HG03139 (cell line): ENCODE results near the gene ITGB5.
"Not testable (repeated sequence)": the region's sequence is repeated elsewhere in the genome, so short reads cannot be mapped to it uniquely, and the experiment has no call there.

Experiments
- ATAC-seq: cut with Tn5 transposase; IDR thresholded peaks from one replicate; pipeline ENCODE4 v1.9.1; 2021; ENCODE audit not compliant: unreplicated experiment

The ITGB5 gene

GRCh38 chr3:124838963-124839362, 48.2 kb downstream of the ITGB5 start:
- no peak for ATAC-seq

GRCh38 chr3:124837730-124838186, 49.4 kb downstream of the ITGB5 start:
- no peak for ATAC-seq

- ATAC-seq = no peak
These were observed 50.1 kb downstream of the ITGB5 start for GRCh38 chr3:124837065-124837464.

GRCh38 chr3:124836448-124836847, 50.7 kb downstream of the ITGB5 start:
- ATAC-seq = no peak

DNA sequence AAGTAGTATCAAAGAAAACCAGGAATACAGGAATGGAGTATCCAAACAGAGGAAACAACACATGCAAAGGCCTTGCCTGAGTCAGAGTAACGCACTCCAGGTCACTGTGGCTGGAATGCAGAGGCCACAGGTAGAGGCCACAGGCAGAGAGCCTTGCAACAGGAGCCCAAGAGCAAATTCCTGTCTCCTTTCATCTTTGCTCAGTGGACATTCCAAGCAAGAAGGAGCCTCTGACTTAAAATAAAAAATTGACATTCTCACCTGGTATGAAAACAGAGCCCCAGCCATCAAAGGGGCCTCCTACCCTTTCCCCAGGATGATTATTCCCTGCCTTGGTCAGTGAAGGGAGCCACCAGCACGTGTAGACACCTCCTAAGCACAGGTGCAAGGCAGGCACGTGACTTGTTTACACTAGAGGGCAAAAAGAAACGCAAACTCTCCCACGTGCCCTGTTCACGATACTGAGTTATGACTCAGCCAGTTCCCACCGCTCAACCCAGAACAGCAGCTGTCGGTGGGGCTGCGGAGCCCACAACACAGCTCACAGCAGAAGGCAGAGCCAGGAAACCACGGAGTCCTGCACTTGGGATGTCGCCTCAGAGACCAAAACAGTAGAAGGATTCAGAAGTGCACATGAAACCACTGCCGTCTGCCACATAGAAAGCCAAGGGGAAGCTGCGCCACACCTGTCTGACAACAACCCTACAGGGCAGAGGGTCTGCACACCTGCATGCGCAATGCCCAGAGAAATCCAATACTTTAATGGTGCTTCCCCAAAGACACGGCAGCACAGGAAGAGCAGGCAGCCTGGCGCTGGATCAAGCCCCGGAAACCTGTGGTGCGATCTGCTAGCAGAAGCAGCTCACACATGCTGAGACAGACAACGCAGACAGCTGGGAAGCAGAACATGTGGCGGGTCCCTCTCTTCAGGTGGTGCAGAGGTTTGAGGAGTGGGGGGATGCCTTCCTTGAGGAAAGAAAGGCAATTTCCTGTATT, 52.1 kb downstream of the ITGB5 start:
- peak; percentile 74 for ATAC-seq

DNA sequence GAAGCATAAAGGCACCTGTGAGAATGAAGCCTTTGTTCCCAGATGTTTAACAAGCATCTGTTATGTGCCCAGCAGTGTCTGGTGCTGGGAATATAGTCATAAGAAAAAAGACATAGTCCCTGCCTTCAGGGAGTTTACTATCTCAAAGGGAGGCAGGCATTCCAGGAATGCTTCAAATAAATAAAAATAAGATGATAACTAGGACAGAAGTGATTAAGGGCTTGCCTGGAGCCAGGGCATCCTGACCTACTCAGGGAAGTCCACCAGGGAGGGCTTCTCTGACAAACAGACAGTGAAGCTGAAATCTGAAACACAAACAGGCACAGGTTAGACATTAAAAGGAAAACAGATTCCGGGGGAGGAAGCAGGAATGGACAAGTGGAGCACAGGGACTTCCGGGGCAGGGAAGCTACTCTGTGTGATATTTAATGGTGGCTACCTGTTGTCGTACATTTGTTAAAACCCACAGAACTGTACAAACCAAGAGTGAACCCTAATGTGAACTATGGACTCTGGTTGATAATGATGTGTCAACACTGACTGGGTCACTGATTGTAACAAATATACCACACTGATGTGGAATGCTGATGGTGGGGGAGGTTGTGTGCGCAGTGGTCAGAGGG, 53.3 kb downstream of the ITGB5 start:
- no peak for ATAC-seq

- no peak for ATAC-seq
These were observed 54.1 kb downstream of the ITGB5 start for GRCh38 chr3:124832782-124833709.

- ATAC-seq = no peak
These were observed 55.5 kb downstream of the ITGB5 start for GRCh38 chr3:124831628-124832199.

DNA sequence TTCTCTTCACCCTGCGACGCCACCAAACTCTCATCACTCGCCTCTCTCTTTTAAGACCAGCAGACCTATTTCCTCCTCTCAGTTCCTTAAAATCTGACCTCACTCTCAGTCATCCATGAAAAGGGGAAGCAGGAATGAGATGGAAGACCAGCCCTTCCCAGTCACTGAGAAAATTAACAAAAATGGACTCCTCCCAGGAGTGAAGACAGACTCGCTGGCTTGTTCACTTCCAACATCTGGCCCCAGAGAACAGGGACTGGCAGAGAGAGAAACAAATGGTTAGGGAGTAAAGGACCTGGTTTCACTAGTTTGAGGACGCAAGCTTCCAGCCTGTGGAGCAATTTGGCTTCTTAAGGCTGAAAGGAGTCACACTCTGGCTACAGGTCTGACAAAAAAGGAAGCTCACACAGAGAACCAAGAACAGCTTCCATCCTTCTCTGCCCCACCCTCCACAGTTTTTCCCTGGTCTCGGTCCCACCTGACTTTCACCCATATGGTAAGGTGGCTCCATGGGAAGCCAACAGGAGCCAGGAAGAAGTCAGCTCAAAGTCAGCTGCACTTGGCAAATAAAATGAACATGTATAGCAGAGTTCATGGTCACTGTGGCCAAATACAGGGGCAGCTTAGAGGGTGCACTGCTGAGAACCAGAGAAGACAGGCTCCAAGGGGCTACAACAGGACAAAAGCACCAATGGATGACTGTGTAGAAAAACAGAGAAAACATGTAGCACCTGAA, 57.2 kb downstream of the ITGB5 start:
- no peak for ATAC-seq

GRCh38 chr3:124829178-124829818, 57.9 kb downstream of the ITGB5 start:
- ATAC-seq = no peak

DNA sequence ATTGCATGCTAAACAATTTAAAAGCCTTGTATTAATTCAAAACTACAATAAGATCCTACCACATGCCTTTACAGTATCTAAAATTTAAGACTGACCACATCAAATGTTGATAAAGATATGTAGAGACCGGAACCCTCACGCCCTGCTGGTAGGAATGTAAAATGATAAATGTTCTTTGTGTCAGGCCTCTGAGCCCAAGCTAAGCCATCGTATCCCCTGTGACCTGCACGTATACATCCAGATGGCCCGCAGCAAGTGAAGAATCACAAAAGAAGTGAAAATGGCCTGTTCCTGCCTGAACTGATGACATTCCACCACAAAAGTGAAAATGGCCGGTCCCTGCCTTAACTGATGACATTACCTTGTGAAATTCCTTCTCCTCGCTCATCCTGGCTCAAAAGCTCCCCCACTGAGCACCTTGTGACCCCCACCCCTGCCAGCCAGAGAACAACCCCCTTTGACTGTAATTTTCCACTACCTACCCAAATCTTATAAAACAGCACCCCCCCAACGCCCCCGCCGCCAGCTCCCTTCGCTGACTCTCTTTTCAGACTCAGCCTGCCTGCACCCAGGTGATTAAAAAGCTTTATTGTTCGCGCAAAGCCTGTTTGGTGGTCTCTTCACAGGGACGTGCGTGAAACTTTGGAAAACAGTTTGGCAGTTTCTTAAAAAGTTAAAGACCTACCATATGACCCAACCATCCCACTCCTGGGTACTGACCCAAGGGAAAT, 59.5 kb downstream of the ITGB5 start:
- ATAC-seq = not testable (repeated sequence)

- ATAC-seq = no peak
These were observed 60.5 kb downstream of the ITGB5 start for GRCh38 chr3:124826703-124827102.

GRCh38 chr3:124824286-124824915, 62.8 kb downstream of the ITGB5 start:
- ATAC-seq = no peak

- no peak for ATAC-seq
These were observed 63.5 kb downstream of the ITGB5 start for GRCh38 chr3:124823648-124824047.

- no peak for ATAC-seq
These were observed 64.0 kb downstream of the ITGB5 start for GRCh38 chr3:124823206-124823605.

DNA sequence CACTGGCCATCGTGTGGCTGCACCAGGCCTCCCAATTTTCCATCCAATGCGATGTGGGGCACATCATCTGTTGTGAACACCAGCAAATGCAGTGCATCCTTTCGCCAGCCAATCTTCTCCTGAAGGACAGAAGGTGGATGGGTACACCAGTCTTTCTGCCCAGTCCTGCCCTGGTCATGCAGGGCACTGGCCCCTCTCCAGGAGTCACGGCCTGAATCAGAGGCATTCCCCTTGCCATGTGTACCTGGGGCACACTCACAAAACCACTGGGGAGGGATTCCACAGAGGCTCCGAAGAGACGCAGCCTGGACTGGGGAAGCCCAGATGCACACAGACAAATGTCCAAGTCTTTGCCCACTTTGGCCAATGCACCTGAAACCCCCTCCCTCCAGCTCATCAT, 65.8 kb downstream of the ITGB5 start:
- no peak for ATAC-seq

- no peak for ATAC-seq
These were observed 68.6 kb downstream of the ITGB5 start for GRCh38 chr3:124818398-124819091.

GRCh38 chr3:124817079-124817478, 70.1 kb downstream of the ITGB5 start:
- no peak for ATAC-seq
